ENCODE measurements around the gene ART1. TPM values are rescaled to one million over a fixed set of nuclear protein-coding genes. Genes with fewer than 3 reads are reported as not detected.

Gene ART1
- total RNA-seq, 1 donor: not detected

DNA sequence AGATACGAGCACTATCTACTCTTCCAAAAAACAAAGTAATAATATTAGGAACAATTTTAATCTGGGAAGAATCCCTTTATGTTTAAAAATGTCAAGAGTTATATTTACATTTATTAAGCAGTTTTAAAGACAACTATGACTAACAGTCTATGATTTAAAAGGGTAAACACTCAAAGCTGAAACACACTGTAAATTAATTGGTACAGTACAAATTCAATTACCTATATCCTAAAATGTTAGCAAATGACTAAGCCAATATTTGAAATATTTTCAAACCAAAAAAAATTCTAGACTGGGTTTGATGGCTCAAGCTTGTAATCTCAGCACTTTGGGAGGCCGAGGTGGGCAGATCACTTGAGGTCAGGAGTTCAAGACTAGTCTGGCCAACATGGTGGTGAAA, 62.2 kb downstream of the ART1 start:
- H3K9me3 ChIP-seq (ENCODE audit: low read depth, low read length): no peaks in the 10 kb centered on the region
- H2AFZ ChIP-seq (ENCODE audit: low read length): no peak overlapping the region
- peak overlapping the region; percentile 14 for H3K27ac ChIP-seq (ENCODE audit: low read depth, low read length)
- H4K20me1 ChIP-seq (ENCODE audit: insufficient read depth, low read length): peaks cover 9% of the 10 kb centered on the region
- H3K27me3 ChIP-seq (ENCODE audit: insufficient read depth, low read length): no peaks in the 10 kb centered on the region
- H3K79me2 ChIP-seq (ENCODE audit: insufficient read depth, low read length): peaks cover 13% of the 10 kb centered on the region
- H3K4me3 ChIP-seq (ENCODE audit: insufficient read depth, low read length): no peak overlapping the region
- peaks cover 45% of the 10 kb centered on the region for H3K36me3 ChIP-seq (ENCODE audit: insufficient read depth, low read length)
- no peak for DNase-seq (ENCODE audit: insufficient read length, low spot score, missing footprints)
- no peak overlapping the region for H3K4me2 ChIP-seq (ENCODE audit: insufficient read depth, low read length)
- H3K4me1 ChIP-seq (ENCODE audit: insufficient read depth, low read length): peaks cover 17% of the 10 kb centered on the region
- TF ChIP-seq, protein P1, sequence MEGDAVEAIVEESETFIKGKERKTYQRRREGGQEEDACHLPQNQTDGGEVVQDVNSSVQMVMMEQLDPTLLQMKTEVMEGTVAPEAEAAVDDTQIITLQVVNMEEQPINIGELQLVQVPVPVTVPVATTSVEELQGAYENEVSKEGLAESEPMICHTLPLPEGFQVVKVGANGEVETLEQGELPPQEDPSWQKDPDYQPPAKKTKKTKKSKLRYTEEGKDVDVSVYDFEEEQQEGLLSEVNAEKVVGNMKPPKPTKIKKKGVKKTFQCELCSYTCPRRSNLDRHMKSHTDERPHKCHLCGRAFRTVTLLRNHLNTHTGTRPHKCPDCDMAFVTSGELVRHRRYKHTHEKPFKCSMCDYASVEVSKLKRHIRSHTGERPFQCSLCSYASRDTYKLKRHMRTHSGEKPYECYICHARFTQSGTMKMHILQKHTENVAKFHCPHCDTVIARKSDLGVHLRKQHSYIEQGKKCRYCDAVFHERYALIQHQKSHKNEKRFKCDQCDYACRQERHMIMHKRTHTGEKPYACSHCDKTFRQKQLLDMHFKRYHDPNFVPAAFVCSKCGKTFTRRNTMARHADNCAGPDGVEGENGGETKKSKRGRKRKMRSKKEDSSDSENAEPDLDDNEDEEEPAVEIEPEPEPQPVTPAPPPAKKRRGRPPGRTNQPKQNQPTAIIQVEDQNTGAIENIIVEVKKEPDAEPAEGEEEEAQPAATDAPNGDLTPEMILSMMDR (IDR thresholded peaks at IDR 0.05; ENCODE audit: extremely low read depth, low read depth, low read length): no peak

DNA sequence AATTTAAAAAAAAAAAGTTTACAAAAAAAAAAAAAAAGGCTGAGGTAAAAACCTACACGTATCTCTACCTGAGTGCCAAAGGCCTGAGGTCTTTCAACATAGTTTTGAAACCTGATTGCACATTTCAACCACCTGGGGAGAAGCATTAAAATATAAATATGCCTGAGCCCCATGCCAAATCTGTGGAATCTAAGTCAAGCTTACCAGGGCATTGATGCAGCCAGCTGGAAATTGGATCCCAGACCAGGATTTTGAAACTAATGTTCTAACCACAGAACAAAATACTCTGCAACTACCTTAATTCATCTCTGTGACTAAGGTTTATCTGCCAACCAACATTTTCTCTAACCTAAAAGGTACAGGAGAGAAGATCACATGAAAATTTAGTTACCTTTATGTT, 65.0 kb downstream of the ART1 start:
- H2AFZ ChIP-seq (ENCODE audit: low read length): no peak overlapping the region
- peaks cover 54% of the 10 kb centered on the region for H3K36me3 ChIP-seq (ENCODE audit: insufficient read depth, low read length)
- H3K27ac ChIP-seq (ENCODE audit: low read depth, low read length): peak overlapping the region; percentile 42
- no peak for DNase-seq (ENCODE audit: insufficient read length, low spot score, missing footprints)
- no peaks in the 10 kb centered on the region for H3K27me3 ChIP-seq (ENCODE audit: insufficient read depth, low read length)
- peaks cover 4% of the 10 kb centered on the region for H4K20me1 ChIP-seq (ENCODE audit: insufficient read depth, low read length)
- peaks cover 16% of the 10 kb centered on the region for H3K79me2 ChIP-seq (ENCODE audit: insufficient read depth, low read length)
- H3K4me1 ChIP-seq (ENCODE audit: insufficient read depth, low read length): peaks cover 16% of the 10 kb centered on the region
- no peak overlapping the region for H3K4me3 ChIP-seq (ENCODE audit: insufficient read depth, low read length)
- H3K4me2 ChIP-seq (ENCODE audit: insufficient read depth, low read length): no peak overlapping the region
- no peaks in the 10 kb centered on the region for H3K9me3 ChIP-seq (ENCODE audit: low read depth, low read length)
- TF ChIP-seq, protein P1 (IDR thresholded peaks at IDR 0.05; ENCODE audit: extremely low read depth, low read depth, low read length): no peak

DNA sequence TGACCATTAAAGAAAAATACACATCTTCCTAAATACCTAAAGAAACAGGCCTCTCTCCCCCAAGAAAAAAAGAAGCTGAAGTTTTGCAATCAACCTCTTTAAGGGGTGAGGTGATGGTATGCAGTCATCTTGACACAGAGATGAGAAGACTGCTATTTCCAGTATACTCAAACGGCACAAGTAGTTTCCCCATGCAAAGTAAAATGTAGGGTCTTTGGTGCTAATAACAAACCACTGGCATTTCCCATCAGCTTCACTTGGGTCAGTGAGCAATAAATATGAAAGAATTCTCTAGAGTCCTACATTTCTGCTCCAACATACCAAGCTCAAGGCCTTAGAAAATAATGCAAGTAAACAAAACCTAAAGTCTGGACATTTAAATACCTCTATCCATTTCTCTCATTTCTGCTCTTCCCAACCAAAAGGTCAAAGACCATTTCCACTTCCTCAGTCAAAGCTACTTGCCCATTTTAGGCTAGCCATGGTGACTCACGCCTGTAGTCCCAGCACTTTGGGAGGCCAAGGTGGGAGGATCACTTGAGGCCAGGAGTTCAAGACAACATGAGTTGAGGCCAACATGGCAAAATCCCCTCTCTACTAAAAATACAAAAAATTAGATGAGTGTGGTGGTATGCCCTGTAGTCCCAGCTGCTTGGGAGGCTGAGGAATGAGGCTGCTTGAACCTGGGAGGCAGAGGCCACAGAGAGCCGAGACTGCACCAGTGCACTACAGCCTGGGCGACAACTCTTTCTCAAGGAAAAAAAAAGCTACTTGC, 65.7 kb downstream of the ART1 start:
- Histone ChIP-seq H3K4me3 (ENCODE audit: insufficient read depth, low read length) (no peak overlapping the region), H3K27ac (ENCODE audit: low read depth, low read length) (peak overlapping the region; percentile 42), H3K79me2 (ENCODE audit: insufficient read depth, low read length) (peaks cover 16% of the 10 kb centered on the region), H3K4me2 (ENCODE audit: insufficient read depth, low read length) (no peak overlapping the region), H3K36me3 (ENCODE audit: insufficient read depth, low read length) (peaks cover 52% of the 10 kb centered on the region), H3K27me3 (ENCODE audit: insufficient read depth, low read length) (no peaks in the 10 kb centered on the region), H3K9me3 (ENCODE audit: low read depth, low read length) (no peaks in the 10 kb centered on the region), H4K20me1 (ENCODE audit: insufficient read depth, low read length) (peaks cover 4% of the 10 kb centered on the region), H2AFZ (ENCODE audit: low read length) (no peak overlapping the region), H3K4me1 (ENCODE audit: insufficient read depth, low read length) (peaks cover 16% of the 10 kb centered on the region)
- TF ChIP-seq, protein P1 (IDR thresholded peaks at IDR 0.05; ENCODE audit: extremely low read depth, low read depth, low read length): no peak
- DNase-seq (ENCODE audit: insufficient read length, low spot score, missing footprints): no peak

DNA sequence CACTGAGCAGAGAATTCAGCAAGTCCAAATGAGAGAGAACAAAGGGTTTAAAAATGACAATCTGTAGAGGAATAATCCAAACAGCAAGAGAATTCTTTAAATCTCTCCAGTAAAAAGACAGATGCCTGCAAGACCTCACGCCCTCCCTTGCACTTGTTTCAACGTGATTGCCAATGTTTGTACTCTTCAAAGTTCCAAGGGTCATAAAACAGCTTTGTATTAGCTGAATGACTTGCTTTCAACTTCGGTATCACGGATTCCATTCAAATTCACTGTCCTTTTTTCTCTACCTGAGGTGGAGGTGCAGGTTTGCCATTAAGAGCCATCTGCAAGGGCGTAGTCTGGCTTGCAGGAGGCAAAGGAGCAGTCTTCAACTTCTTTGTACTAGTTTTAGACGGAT, 67.3 kb downstream of the ART1 start:
- Histone ChIP-seq H3K36me3 (ENCODE audit: insufficient read depth, low read length) (peaks cover 58% of the 10 kb centered on the region), H3K79me2 (ENCODE audit: insufficient read depth, low read length) (peaks cover 16% of the 10 kb centered on the region), H2AFZ (ENCODE audit: low read length) (no peak overlapping the region), H3K27me3 (ENCODE audit: insufficient read depth, low read length) (no peaks in the 10 kb centered on the region), H3K4me3 (ENCODE audit: insufficient read depth, low read length) (no peak overlapping the region), H3K9me3 (ENCODE audit: low read depth, low read length) (no peaks in the 10 kb centered on the region), H4K20me1 (ENCODE audit: insufficient read depth, low read length) (peaks cover 4% of the 10 kb centered on the region), H3K4me1 (ENCODE audit: insufficient read depth, low read length) (peaks cover 16% of the 10 kb centered on the region), H3K27ac (ENCODE audit: low read depth, low read length) (no peak overlapping the region), H3K4me2 (ENCODE audit: insufficient read depth, low read length) (no peak overlapping the region)
- TF ChIP-seq, protein P1 (IDR thresholded peaks at IDR 0.05; ENCODE audit: extremely low read depth, low read depth, low read length): no peak
- DNase-seq (ENCODE audit: insufficient read length, low spot score, missing footprints): no peak

Small RNA genes lying within 50 kb of the gene (small RNA-seq; reads per million reads assigned to genes)
- gene RF00019: not detected

Other genes with a start within 250 kb of the ART1 start
- gene ART5, start 3.1 kb upstream of the ART1 start, total RNA-seq: 0.29 and 0.36 TPM in 2 replicates
- 0.29 and 0.72 TPM in 2 replicates for gene CHRNA10, start 26.3 kb downstream of the ART1 start, total RNA-seq
- gene NUP98, start 152.4 kb downstream of the ART1 start, total RNA-seq: 114 and 119 TPM in 2 replicates
- 10.3 and 10.9 TPM in 2 replicates for gene PGAP2, start 163.4 kb downstream of the ART1 start, total RNA-seq
- gene RHOG, start 195.8 kb downstream of the ART1 start, total RNA-seq: 13.3 and 17.0 TPM in 2 replicates
- gene STIM1, start 210.5 kb downstream of the ART1 start, total RNA-seq: 57.5 and 57.9 TPM in 2 replicates

Measured in osteoblast (primary cell).